ENCODE data around the gene FOLR1. TPM values are rescaled to one million over a fixed set of nuclear protein-coding genes. Genes with fewer than 3 reads are reported as not detected.

Gene FOLR1
- total RNA-seq, 1 experiment from 2014 or later, result 2.7 TPM

DNA sequence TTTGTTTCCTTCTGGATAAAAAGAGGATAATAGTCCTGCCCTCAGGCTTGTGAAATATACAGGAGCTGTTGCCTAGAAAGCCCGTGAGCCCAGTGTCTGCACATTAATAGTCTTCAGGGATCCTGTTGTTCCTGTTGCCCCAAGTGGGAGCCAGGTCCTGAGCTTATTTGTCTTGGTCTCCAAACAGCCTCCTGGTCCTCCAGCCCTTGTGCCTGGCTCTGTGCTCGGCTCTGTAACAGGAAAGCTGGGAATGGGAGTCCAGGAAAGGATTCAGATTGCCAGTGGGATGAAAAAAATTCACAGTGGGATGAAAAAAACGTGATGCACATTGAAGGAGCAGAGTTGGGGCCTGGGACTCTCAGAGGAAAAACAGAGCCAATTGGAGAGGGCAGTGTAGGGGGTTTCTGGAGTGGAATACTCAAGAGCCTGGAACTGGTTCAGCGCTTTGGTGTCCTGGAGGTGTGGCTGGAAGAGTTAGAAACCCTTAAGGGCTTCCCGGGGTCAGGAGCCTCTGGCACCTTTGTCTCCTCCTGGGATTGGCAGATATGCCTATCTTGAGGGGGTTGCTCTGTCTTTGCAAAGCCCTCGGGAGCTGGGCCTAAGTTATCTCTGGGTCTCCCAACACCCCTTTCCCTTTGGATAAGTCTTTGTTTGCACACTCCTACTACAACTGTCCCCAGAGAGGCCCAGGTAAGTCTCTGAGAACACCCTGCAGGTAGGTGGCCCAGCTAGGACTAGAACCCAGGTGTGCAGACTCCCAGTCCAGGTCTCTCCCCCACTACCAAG lies 30.4 kb downstream of the FOLR1 start:
- CTCF ChIA-PET, result interaction anchor here (0.7 to 1.6 kb wide), 3 partner anchors 14 to 209 kb away, joined by 3 to 7 read pairs (median 4); no protein-coding TSS in a partner anchor
- H3K27ac Mint-ChIP-seq (ENCODE audit: unreplicated experiment), result no peak overlapping the region
- H3K4me3 Mint-ChIP-seq (ENCODE audit: low read depth, unreplicated experiment), result peak overlapping the region; percentile 73
- peaks cover 18% of the 10 kb centered on the region for H3K27me3 Mint-ChIP-seq (ENCODE audit: unreplicated experiment)
- BruUV-seq (replicated peaks), result no TSS peak
- H3K4me1 Mint-ChIP-seq (ENCODE audit: low read depth, unreplicated experiment), result peaks cover 20% of the 10 kb centered on the region
- DNase-seq, result no peak
- TF ChIP-seq, protein P1, sequence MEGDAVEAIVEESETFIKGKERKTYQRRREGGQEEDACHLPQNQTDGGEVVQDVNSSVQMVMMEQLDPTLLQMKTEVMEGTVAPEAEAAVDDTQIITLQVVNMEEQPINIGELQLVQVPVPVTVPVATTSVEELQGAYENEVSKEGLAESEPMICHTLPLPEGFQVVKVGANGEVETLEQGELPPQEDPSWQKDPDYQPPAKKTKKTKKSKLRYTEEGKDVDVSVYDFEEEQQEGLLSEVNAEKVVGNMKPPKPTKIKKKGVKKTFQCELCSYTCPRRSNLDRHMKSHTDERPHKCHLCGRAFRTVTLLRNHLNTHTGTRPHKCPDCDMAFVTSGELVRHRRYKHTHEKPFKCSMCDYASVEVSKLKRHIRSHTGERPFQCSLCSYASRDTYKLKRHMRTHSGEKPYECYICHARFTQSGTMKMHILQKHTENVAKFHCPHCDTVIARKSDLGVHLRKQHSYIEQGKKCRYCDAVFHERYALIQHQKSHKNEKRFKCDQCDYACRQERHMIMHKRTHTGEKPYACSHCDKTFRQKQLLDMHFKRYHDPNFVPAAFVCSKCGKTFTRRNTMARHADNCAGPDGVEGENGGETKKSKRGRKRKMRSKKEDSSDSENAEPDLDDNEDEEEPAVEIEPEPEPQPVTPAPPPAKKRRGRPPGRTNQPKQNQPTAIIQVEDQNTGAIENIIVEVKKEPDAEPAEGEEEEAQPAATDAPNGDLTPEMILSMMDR (IDR thresholded peaks at IDR 0.05; ENCODE audit: unreplicated experiment), result no peak
- intact Hi-C loops (cut with micrococcal nuclease; ENCODE audit: unreplicated experiment), result loop anchor here (10.0 kb wide), 1 partner anchor 193 kb away; no protein-coding TSS in a partner anchor
- no peaks in the 10 kb centered on the region for H3K9me3 Mint-ChIP-seq (ENCODE audit: low read depth, unreplicated experiment)
- H3K36me3 Mint-ChIP-seq (ENCODE audit: insufficient read depth, unreplicated experiment), result peaks cover 34% of the 10 kb centered on the region

DNA sequence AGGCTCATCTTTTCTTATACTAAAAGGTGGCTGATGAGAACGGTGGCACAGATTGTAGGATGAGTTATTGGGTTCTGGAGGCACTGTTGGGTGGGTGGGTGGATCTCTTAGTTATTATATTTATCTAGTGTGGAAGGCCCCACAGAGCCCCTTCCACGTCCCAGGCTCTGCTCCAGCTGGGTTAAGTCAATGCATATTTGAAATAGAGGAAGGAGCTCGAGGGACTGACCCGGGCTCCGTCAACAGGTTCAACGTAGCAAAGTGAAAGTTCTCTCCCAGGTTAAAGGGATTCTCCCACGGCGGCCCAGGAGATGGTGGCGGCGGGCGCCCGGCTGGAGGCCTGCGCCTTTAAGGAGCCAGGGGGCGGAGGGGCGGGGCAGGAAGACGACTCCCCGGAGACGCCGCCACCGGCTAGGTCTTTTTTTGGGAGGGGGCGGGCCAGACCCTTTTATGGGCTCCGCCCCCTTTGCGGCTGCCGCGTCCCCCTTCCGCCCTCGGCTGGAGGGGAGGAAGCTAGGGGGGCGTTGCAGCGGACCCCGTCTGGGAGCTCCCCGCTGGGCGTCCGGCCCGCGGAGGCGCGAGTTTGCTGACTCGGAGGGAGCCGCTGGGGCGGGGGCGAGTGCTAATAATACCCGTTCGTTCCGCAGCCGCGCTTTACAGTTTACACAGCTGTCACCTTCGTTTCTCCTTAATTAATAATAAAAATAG lies 31.1 kb downstream of the FOLR1 start:
- peak overlapping the region; percentile 73 for H3K4me3 Mint-ChIP-seq (ENCODE audit: low read depth, unreplicated experiment)
- peak overlapping the region; percentile 33 for H3K27ac Mint-ChIP-seq (ENCODE audit: unreplicated experiment)
- peak; percentile 95 for DNase-seq
- H3K27me3 Mint-ChIP-seq (ENCODE audit: unreplicated experiment), result peaks cover 10% of the 10 kb centered on the region
- no peaks in the 10 kb centered on the region for H3K9me3 Mint-ChIP-seq (ENCODE audit: low read depth, unreplicated experiment)
- TF ChIP-seq, protein P1 (IDR thresholded peaks at IDR 0.05; ENCODE audit: unreplicated experiment), result peak; percentile 29
- peaks cover 34% of the 10 kb centered on the region for H3K36me3 Mint-ChIP-seq (ENCODE audit: insufficient read depth, unreplicated experiment)
- no TSS peak for BruUV-seq (replicated peaks)
- intact Hi-C loops (cut with micrococcal nuclease; ENCODE audit: unreplicated experiment), result loop anchor here (10.0 kb wide), 1 partner anchor 192 kb away; no protein-coding TSS in a partner anchor
- CTCF ChIA-PET, result interaction anchor here (0.7 to 1.6 kb wide), 5 partner anchors 13 to 208 kb away, joined by 3 to 7 read pairs (median 4); no protein-coding TSS in a partner anchor
- H3K4me1 Mint-ChIP-seq (ENCODE audit: low read depth, unreplicated experiment), result peaks cover 20% of the 10 kb centered on the region

DNA sequence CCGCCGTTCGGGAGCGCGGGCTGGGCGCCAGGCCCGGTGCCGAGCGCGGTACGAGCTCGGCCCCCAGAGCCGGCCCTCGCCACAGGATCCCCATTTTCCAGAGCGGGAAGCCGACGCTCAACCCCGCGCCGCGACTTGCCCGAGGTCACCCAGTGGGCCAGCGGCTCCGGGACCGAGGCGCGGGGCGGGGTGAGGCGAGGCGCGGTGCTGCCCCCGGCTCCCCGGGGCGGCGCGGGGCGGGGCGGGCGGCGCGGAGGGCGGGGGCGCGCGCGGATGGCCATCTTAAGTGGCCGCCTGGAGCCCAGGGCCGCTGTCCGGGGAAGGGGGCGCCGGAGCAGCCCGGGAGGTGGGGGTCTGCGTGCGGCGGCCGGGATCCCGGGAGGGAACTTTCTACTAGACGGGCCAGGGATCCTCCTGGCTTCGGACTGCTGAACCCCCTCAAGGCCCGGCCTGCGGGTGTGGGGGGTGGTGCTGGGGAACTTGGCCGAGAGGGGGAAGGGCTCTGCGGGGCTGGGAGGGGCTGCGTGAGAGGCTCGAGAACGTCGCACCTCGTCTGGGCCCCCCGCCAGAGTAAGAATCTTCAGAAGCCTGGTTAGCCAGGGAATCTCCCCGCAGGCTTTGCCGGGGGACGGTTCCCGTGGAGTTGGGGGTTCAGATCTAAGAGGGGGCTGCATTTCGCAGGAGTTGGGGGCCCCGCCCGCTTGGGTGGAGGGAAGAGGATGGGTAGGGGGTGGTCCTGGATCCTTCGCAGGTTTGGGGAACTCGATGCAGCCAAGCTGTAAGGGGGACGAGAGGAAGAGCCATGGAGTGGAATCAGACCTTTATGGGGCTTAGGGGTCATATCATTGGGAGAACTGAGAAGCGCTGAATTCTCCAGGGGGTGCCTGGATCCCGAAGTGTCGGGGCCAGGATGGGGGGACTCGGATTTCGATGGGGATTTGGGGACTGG lies 31.9 kb downstream of the FOLR1 start:
- intact Hi-C loops (cut with micrococcal nuclease; ENCODE audit: unreplicated experiment), result loop anchor here (10.0 kb wide), 1 partner anchor 191 kb away; no protein-coding TSS in a partner anchor
- peaks cover 20% of the 10 kb centered on the region for H3K4me1 Mint-ChIP-seq (ENCODE audit: low read depth, unreplicated experiment)
- peak overlapping the region; percentile 73 for H3K4me3 Mint-ChIP-seq (ENCODE audit: low read depth, unreplicated experiment)
- TF ChIP-seq, protein P1 (IDR thresholded peaks at IDR 0.05; ENCODE audit: unreplicated experiment), result no peak
- H3K9me3 Mint-ChIP-seq (ENCODE audit: low read depth, unreplicated experiment), result no peaks in the 10 kb centered on the region
- peak overlapping the region; percentile 42 for H3K27ac Mint-ChIP-seq (ENCODE audit: unreplicated experiment)
- H3K36me3 Mint-ChIP-seq (ENCODE audit: insufficient read depth, unreplicated experiment), result peaks cover 39% of the 10 kb centered on the region
- peak; percentile 79 for DNase-seq
- no TSS peak for BruUV-seq (replicated peaks)
- CTCF ChIA-PET, result interaction anchor here (0.7 to 1.6 kb wide), 5 partner anchors 14 to 285 kb away, joined by 3 to 7 read pairs (median 5); no protein-coding TSS in a partner anchor
- peaks cover 2% of the 10 kb centered on the region for H3K27me3 Mint-ChIP-seq (ENCODE audit: unreplicated experiment)

All from Calu3 (cell line).